Body of pancreas (tissue), 4 donors: ENCODE results near the gene ZBTB20.

Experiments used
- CTCF ChIP-seq, 7 experiments: fragments of 450-650 bp in 4 of 7; fragments of 200-600 bp in 3 of 7; sonication (generic) in 3 of 7; IDR thresholded peaks; one replicate each; pipeline ENCODE4 v1.5.1; 2016 to 2019; ENCODE audit warnings: antibody characterized with exemption in 7 of 7
- POLR2A ChIP-seq, 3 donors: fragments of 450-650 bp; IDR thresholded peaks; one replicate each; pipeline ENCODE4 v1.6.1; 2016; ENCODE audit warnings: antibody characterized with exemption in 3 of 3, mild to moderate bottlenecking in 2 of 3

DNA sequence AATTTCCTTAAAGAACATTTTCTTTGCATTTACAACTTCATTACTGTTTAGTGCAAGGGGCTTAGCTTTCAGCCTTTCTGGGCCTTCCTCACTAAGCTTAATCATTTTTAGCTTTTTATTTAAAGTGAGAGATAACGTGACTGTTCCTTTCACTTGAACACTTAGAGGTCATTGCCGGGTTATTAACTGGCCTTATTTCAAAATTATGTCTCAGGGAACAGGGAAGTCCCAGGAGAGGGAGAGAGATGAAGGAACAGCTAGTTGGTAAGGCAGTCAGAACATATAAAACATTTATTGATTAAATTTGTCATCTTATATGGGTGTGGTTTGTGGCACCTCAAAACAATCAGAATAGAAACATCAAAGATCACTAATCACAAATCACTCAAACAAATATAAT lies 584.5 kb downstream of the ZBTB20 start:
- TF ChIP-seq CTCF (IDR thresholded peaks at IDR 0.05) (no peak), POLR2A (IDR thresholded peaks at IDR 0.05) (no peak)
